Tibial artery (tissue), 4 donors: ENCODE data around the gene DLG2.

Source experiments
- DNase-seq, 2 donors: peaks; one replicate each; pipeline ENCODE4 v3.0.0-alpha.2; 2019
- H3K27ac ChIP-seq, 2 donors: fragments of 200-600 bp; sonication (generic) in 1 of 2; 1 replicate in 1 of 2; 2 replicates in 1 of 2; pipeline ENCODE4 v1.5.1; 2018 to 2019; ENCODE audit warnings: mild to moderate bottlenecking in 1 of 2
- H3K27me3 ChIP-seq, 2 donors: fragments of 200-600 bp; sonication (generic) in 1 of 2; one replicate each; pipeline versions ENCODE4 v1.5.1 to v1.6.0; 2016 to 2019
- H3K36me3 ChIP-seq, 3 donors: fragments of 200-600 bp; sonication (generic) in 2 of 3; one replicate each; pipeline ENCODE4 v1.5.1; 2016 to 2019; ENCODE audit warnings: mild to moderate bottlenecking in 2 of 3
- H3K4me1 ChIP-seq, 4 donors: fragments of 200-600 bp; sonication (generic) in 2 of 4; 1 replicate in 3 of 4; 2 replicates in 1 of 4; pipeline ENCODE4 v1.5.1; 2016 to 2019
- H3K4me3 ChIP-seq, 2 donors: fragments of 200-600 bp; sonication (generic) in 1 of 2; 1 replicate in 1 of 2; 2 replicates in 1 of 2; pipeline ENCODE4 v1.5.1; 2018 to 2019; ENCODE audit warnings: mild to moderate bottlenecking in 2 of 2
- H3K9me3 ChIP-seq, 3 donors: fragments of 200-600 bp; sonication (generic) in 1 of 3; one replicate each; pipeline ENCODE4 v1.5.1; 2016 to 2019
- intact Hi-C: fragments of 100-400 bp; cut with DNase I; formaldehyde crosslinking; loops from one replicate; pipeline ENCODE4 v1.15.0; 2023; ENCODE audit warnings: low total_unique reads
- TF ChIP-seq, protein P1 (sequence below), 2 experiments: fragments of 200-600 bp in 1 of 2; fragments of 450-650 bp in 1 of 2; IDR thresholded peaks; one replicate each; pipeline ENCODE4 v1.5.1; 2017 to 2019; ENCODE audit warnings: antibody characterized with exemption in 2 of 2, mild to moderate bottlenecking in 1 of 2, moderate library complexity in 1 of 2

DLG2 gene

DNA sequence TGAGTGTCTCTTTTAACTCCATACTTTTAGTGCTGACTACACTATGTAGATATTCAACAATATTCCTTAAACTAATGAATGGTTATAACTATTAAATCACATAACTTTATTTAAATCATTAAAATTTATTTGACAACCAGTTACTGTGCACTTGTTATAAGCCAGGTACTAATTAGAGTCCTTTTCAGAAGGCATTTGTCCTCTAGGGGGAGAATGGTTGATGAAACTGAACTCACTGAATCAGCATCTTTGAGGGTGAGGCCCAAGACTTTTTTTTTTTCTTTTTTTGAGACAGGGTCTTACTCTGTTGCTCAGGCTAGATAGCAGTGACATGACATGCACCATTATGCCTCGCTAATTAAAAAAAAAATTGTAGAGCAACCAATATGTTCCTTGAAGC lies 1825.3 kb downstream of the DLG2 start:
- H3K4me3 ChIP-seq = no peak overlapping the region
- intact Hi-C loops = no loop called here
- H3K27ac ChIP-seq = no peak overlapping the region
- no peak for DNase-seq
- H3K36me3 ChIP-seq = no peaks in the 10 kb centered on the region
- H3K4me1 ChIP-seq = no peaks in the 10 kb centered on the region
- H3K27me3 ChIP-seq = no peaks in the 10 kb centered on the region
- TF ChIP-seq, protein P1, sequence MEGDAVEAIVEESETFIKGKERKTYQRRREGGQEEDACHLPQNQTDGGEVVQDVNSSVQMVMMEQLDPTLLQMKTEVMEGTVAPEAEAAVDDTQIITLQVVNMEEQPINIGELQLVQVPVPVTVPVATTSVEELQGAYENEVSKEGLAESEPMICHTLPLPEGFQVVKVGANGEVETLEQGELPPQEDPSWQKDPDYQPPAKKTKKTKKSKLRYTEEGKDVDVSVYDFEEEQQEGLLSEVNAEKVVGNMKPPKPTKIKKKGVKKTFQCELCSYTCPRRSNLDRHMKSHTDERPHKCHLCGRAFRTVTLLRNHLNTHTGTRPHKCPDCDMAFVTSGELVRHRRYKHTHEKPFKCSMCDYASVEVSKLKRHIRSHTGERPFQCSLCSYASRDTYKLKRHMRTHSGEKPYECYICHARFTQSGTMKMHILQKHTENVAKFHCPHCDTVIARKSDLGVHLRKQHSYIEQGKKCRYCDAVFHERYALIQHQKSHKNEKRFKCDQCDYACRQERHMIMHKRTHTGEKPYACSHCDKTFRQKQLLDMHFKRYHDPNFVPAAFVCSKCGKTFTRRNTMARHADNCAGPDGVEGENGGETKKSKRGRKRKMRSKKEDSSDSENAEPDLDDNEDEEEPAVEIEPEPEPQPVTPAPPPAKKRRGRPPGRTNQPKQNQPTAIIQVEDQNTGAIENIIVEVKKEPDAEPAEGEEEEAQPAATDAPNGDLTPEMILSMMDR (IDR thresholded peaks at IDR 0.05) = no peak
- no peaks in the 10 kb centered on the region for H3K9me3 ChIP-seq

DNA sequence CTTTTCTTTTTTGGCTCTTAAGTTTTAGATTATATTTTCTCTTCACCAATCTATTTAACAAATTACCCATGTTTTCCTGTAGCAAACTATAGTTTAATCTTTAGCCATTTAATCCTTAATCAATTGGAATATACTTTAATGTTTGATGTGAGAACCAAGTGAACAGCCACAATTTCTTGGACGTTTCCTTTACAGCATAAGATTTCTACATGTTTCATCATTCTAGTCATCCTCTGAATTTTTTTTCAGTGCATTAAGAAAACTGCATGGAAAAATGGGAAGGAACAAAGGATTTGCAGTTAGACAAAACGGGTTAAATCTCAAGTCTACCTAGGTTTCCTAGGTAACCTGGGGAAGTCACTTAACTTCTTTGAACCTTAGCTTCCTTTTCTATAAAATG lies 1833.8 kb downstream of the DLG2 start:
- H3K27ac ChIP-seq = no peak overlapping the region
- no peaks in the 10 kb centered on the region for H3K36me3 ChIP-seq
- intact Hi-C loops = no loop called here
- H3K4me3 ChIP-seq = no peak overlapping the region
- TF ChIP-seq, protein P1 (IDR thresholded peaks at IDR 0.05) = no peak
- no peaks in the 10 kb centered on the region for H3K4me1 ChIP-seq
- no peak for DNase-seq
- H3K9me3 ChIP-seq = no peaks in the 10 kb centered on the region
- H3K27me3 ChIP-seq = no peaks in the 10 kb centered on the region

DNA sequence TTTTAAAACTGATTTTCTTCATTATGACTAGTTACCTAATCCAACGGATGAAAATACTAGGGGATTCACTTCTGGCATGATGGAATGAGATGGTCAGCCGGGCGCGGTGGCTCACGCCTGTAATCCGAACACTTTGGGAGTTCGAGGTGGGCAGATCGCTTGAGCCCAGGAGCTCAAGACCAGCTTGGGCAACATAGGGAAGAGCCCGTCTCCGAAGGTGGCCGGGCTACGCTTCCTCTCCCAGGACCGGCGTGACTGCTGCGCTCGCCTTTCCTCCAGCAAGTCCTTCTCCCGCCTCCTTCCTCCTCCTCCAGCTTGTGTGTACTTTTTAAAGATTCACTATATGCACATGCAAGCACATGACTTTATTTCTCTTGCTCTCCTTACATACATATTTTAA lies 1835.6 kb downstream of the DLG2 start:
- Histone ChIP-seq H3K4me1 (no peaks in the 10 kb centered on the region), H3K27me3 (no peaks in the 10 kb centered on the region), H3K4me3 (no peak overlapping the region), H3K36me3 (no peaks in the 10 kb centered on the region), H3K9me3 (no peaks in the 10 kb centered on the region), H3K27ac (no peak overlapping the region)
- TF ChIP-seq, protein P1 (IDR thresholded peaks at IDR 0.05) = no peak
- DNase-seq = no peak
- intact Hi-C loops = no loop called here

DNA sequence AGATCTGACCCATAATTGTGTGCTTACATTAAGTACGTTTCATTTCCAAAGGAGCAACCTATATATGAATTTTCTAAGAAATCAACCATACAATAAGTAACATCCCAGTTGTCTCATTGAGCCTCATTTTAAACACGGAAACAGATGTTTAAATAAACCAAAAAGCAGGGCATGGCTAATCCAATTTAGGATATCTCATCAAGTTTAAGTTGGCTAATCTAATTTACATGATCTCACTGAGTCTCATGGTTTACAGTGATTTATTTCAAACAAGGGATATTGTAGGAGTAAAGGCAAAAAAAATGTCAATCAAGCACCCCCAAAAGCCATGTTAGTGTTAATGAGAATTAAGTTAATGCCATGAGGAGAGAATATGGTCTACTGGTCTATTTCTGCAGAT lies 1841.2 kb downstream of the DLG2 start:
- DNase-seq = no peak
- Histone ChIP-seq H3K4me3 (no peak overlapping the region), H3K27ac (no peak overlapping the region), H3K4me1 (no peaks in the 10 kb centered on the region), H3K9me3 (no peaks in the 10 kb centered on the region), H3K27me3 (no peaks in the 10 kb centered on the region), H3K36me3 (no peaks in the 10 kb centered on the region)
- TF ChIP-seq, protein P1 (IDR thresholded peaks at IDR 0.05) = no peak
- intact Hi-C loops = no loop called here

DNA sequence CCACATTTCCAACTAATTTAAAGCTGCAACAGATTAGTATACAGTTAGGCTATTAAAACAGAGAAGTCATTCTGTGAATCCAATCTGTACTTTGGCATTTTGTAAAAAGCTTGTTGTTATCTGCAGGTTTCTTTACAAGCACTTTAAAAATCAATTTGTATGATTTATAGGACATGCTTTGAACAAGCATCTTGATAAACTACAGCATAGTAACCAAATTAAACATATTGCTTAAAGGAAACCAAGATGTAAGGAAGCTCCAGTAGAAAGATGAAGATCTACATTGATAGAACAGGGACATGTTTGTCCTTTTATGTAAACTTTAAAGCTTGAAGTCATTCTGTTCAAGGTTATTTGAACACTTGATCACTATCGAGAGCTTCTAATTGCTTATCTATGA lies 1842.7 kb downstream of the DLG2 start:
- H3K27me3 ChIP-seq = no peaks in the 10 kb centered on the region
- H3K4me3 ChIP-seq = no peak overlapping the region
- DNase-seq = no peak
- intact Hi-C loops = no loop called here
- no peaks in the 10 kb centered on the region for H3K4me1 ChIP-seq
- TF ChIP-seq, protein P1 (IDR thresholded peaks at IDR 0.05) = no peak
- no peaks in the 10 kb centered on the region for H3K9me3 ChIP-seq
- H3K27ac ChIP-seq = no peak overlapping the region
- no peaks in the 10 kb centered on the region for H3K36me3 ChIP-seq

DNA sequence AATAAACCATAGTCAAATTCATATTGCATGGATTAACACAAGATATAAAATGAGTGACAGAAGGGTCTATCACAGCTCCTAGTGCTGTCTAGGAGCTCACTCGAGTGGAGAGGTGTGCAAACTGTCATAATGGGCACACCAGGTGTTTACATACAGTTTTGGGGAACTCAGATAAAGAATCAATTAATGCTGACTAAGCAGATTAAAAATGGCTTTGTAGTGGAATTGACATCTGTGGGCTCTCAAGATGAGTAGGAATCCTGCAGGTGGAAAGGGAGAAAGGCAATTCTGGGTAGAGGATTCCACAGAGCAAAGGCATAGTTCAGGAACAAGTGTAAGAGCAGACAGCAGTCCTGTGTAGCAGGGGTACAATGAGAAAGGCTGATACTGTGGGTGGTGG lies 1844.8 kb downstream of the DLG2 start:
- Histone ChIP-seq H3K4me1 (no peaks in the 10 kb centered on the region), H3K36me3 (no peaks in the 10 kb centered on the region), H3K27ac (no peak overlapping the region), H3K9me3 (no peaks in the 10 kb centered on the region), H3K4me3 (no peak overlapping the region), H3K27me3 (no peaks in the 10 kb centered on the region)
- TF ChIP-seq, protein P1 (IDR thresholded peaks at IDR 0.05) = no peak
- DNase-seq = no peak
- intact Hi-C loops = no loop called here
